Heart left ventricle (tissue), 16 donors: ENCODE results near the gene ROM1. TPM values are rescaled to one million over a fixed set of nuclear protein-coding genes. Genes with fewer than 3 reads are reported as not detected.

Source experiments
- ATAC-seq, 4 donors: fragments of 200-7000 bp; cut with Tn5 transposase; one replicate each; pipeline ENCODE4 v1.9.1; 2020 to 2022; ENCODE audit warnings: moderate library complexity in 4 of 4, mild to moderate bottlenecking in 3 of 4, moderate number of reproducible peaks in 1 of 4
- DNase-seq, 5 donors: peaks; one replicate each; pipeline ENCODE4 v3.0.0-alpha.2; 2020
- H3K27ac ChIP-seq, 12 donors: fragments of 200-600 bp; sonication (generic) in 4 of 12; one replicate each; pipeline versions ENCODE4 v1.5.0 to v1.8.0; 2016 to 2022; ENCODE audit warnings: mild to moderate bottlenecking in 2 of 12
- H3K27me3 ChIP-seq, 9 donors: fragments of 200-600 bp; sonication (generic) in 2 of 9; one replicate each; pipeline versions ENCODE4 v1.5.1 to v1.8.0; 2016 to 2022; ENCODE audit warnings: mild to moderate bottlenecking in 3 of 9
- H3K36me3 ChIP-seq, 9 donors: fragments of 200-600 bp; sonication (generic) in 2 of 9; one replicate each; pipeline versions ENCODE4 v1.5.0 to v1.8.0; 2018 to 2022; ENCODE audit warnings: mild to moderate bottlenecking in 2 of 9
- H3K4me1 ChIP-seq, 12 donors: fragments of 200-600 bp; sonication (generic) in 4 of 12; one replicate each; pipeline versions ENCODE4 v1.5.0 to v1.8.0; 2016 to 2022; ENCODE audit warnings: mild to moderate bottlenecking in 3 of 12
- H3K4me3 ChIP-seq, 12 donors: fragments of 200-600 bp; sonication (generic) in 4 of 12; one replicate each; pipeline versions ENCODE4 v1.5.0 to v1.8.0; 2017 to 2022; ENCODE audit warnings: mild to moderate bottlenecking in 9 of 12, moderate library complexity in 4 of 12
- H3K9me3 ChIP-seq, 12 donors: fragments of 200-600 bp; sonication (generic) in 4 of 12; one replicate each; pipeline versions ENCODE4 v1.5.0 to v1.8.0; 2016 to 2022; ENCODE audit warnings: mild to moderate bottlenecking in 1 of 12
- POLR2A ChIP-seq, 2 donors: fragments of 450-650 bp; IDR thresholded peaks; one replicate each; pipeline ENCODE4 v1.6.1; 2017; ENCODE audit warnings: antibody characterized with exemption in 2 of 2, mild to moderate bottlenecking in 2 of 2, moderate library complexity in 2 of 2
- WGBS, 4 donors: extraction: QIAGEN DNeasy Blood & Tissue Kit in 2 of 4; methylation state at CpG; one replicate each; pipeline versions ENCODE4 v1.1.5 to v1.1.7; 2013 to 2018; 5-methylcytosine and 5-hydroxymethylcytosine counted together
- intact Hi-C, 10 donors: fragments of 100-400 bp; cut with DNase I; formaldehyde crosslinking; loops; one replicate each; pipeline versions ENCODE4 v1.11.1 to v1.14.2; 2022
- polyA plus RNA-seq, 2 donors: library from polyadenylated mRNA; stranded (reverse); fragments of 200-250 nt; gene quantifications; one replicate each; pipeline ENCODE4 v1.2.3, GENCODE V29; 2013
- total RNA-seq, 9 donors: library from RNA; depleted of rRNA in 2 of 9; stranded (reverse); fragments of >200 nt in 2 of 9; fragmentation: NEBNext Ultra II Directional in 3 of 9; extraction: Animal tissue kit (Norgen Biotek cat#: 25700) in 3 of 9; gene quantifications; one replicate each; pipeline versions ENCODE4 v1.1.0 to v1.2.4, GENCODE V29; 2016 to 2023
- TF ChIP-seq, protein P1 (sequence below), 12 donors: fragments of 200-600 bp; sonication (generic) in 4 of 12; IDR thresholded peaks; one replicate each; pipeline versions ENCODE4 v1.5.0 to v1.8.0; 2018 to 2022; ENCODE audit warnings: antibody characterized with exemption in 12 of 12, mild to moderate bottlenecking in 5 of 12
- donor health status: ischemic (EF 13 %, LVEDD 7.1; RV severe dilation, severe dysfunction).
- donor health status: healthy with polysubstance abuse.
- donor health status: DM: no; HTN: yes; CAD: no.
- donor health status: DM: no; HTN: no; CAD: no.
- donor health status: ischemic (EF 25% LVEDD 6.9; RV normal size, moderate dysfunction).
- donor health status: ischemic (EF 25% LVEDD 5.7; RV mildly dilated, moderate dysfunction).
- donor health status: healthy.
- donor health status: DM: yes; HTN: yes; CAD: no.
- donor health status: ischemic (EF 35%, LVEDD 5.7; RV mildly dilated, moderate dysfunction).
- donor health status: nonischemic (EF 11% LVEDD 7.7; RV severe dilation, severe dysfunction).
- donor health status: DM: yes; HTN: yes; CAD: no.
- donor health status: PGD.
- donor health status: ischemic (EF 29% LVEDD 5.4; RV normal size, mild dysfunction).
- donor health status: nonischemic (EF 23%, LVEDD 6.1; RV moderate dilation, normal function).

The ROM1 gene
- total and polyA plus RNA-seq, 11 donors, result 1.5 to 5.8 (median 2.4) TPM

DNA sequence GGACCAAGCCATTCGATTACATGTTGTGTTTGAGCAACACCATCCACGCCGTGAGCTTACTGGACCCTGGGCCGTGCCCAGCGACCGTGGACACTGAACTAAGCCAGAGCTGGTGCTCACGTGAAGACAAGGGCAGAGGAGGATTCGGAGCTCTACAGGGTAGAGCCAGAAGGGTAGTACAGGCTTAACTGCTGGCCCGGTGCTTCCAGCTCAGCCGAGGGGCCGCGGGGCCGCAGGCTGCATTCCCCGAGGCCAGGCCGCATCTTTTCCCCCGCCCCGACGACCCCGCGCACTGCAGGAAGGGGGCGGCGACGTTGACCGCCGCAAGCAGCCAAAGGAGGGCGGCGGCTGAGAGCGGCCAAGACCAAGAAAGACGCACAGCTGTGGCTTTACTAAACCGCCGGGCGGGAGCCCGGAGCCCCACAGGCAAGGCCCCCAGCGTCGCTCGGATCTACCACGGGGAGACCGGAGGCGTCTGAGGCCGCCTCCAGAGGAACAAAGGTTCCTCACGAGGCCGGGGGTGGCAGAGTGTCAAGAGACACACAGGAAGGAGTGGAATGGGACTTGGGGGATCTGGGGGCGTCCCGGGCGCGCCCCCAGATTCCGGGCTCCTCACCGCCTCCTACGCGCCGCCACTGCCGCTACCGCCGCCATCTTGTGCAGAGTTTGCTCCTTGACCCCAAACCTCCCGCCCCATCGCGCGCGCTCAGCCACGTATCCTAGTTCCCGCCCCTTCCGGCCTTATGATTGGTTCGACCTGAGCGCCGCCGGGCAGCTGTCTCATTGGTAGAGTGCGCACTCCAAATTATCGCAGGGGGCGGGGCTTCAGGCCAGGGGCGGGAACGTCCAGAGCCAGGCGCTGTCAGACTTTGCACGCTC is 33.1 kb downstream of the ROM1 start, which contains the start of gene GANAB:
TSS of gene GANAB (minus strand) at position 668 of the 879 bp plus-strand sequence. CDS start at position 654, 14 bp downstream.
- H3K4me1 ChIP-seq, result peaks cover 0 to 34% (median 21%) of the 10 kb centered on the region in 12 donors
- peak within 1 kb of the TSS; percentile 67 to 98 (median 94) for H3K27ac ChIP-seq
- no peaks in the 10 kb centered on the region for H3K9me3 ChIP-seq
- TF ChIP-seq, protein P1, sequence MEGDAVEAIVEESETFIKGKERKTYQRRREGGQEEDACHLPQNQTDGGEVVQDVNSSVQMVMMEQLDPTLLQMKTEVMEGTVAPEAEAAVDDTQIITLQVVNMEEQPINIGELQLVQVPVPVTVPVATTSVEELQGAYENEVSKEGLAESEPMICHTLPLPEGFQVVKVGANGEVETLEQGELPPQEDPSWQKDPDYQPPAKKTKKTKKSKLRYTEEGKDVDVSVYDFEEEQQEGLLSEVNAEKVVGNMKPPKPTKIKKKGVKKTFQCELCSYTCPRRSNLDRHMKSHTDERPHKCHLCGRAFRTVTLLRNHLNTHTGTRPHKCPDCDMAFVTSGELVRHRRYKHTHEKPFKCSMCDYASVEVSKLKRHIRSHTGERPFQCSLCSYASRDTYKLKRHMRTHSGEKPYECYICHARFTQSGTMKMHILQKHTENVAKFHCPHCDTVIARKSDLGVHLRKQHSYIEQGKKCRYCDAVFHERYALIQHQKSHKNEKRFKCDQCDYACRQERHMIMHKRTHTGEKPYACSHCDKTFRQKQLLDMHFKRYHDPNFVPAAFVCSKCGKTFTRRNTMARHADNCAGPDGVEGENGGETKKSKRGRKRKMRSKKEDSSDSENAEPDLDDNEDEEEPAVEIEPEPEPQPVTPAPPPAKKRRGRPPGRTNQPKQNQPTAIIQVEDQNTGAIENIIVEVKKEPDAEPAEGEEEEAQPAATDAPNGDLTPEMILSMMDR (IDR thresholded peaks at IDR 0.05), result peak in 1 of 12 donors; percentile 3
- TF ChIP-seq POLR2A (IDR thresholded peaks at IDR 0.05), result peak in 1 of 2 donors; percentile 64
- WGBS, 4 donors, result 0 to 1% (median 0%) methylated on average over 35 to 73 of the region's 73 CpGs
- H3K27me3 ChIP-seq, result no peaks in the 10 kb centered on the region
- H3K36me3 ChIP-seq, result peaks cover 0 to 54% (median 48%) of the 10 kb centered on the region in 9 donors
- ATAC-seq (peak; percentile 98 to 99 (median 98)), DNase-seq (peak; percentile 99 to 100 (median 99))
- H3K4me3 ChIP-seq, result peak within 1 kb of the TSS; percentile 63 to 100 (median 88)
- intact Hi-C loops, result loop anchor here in 5 of 10 donors (1.0 to 5.0 kb wide), 3 partner anchors 19 to 34 kb away; partner anchors contain the start of genes EML3 (in 3 of the 5), ROM1 (in 3 of the 5), C11orf98 (in 1 of the 5) and CSKMT (in 1 of the 5)

- H3K4me1 ChIP-seq, result peaks cover 0 to 40% (median 28%) of the 10 kb centered on the region in 12 donors
- intact Hi-C loops, result loop anchor here in 5 of 10 donors (1.0 to 5.0 kb wide), 3 partner anchors 18 to 35 kb away; partner anchors contain the start of genes EML3 (in 3 of the 5), ROM1 (in 3 of the 5), C11orf98 (in 1 of the 5) and CSKMT (in 1 of the 5)
- TF ChIP-seq, protein P1 (IDR thresholded peaks at IDR 0.05), result no peak
- no peak for TF ChIP-seq POLR2A (IDR thresholded peaks at IDR 0.05)
- H3K4me3 ChIP-seq, result peak overlapping the region in 9 of 12 donors; percentile 71 to 100 (median 89)
- H3K27ac ChIP-seq, result peak overlapping the region in 6 of 12 donors; percentile 3 to 98 (median 78)
- H3K9me3 ChIP-seq, result no peaks in the 10 kb centered on the region
- DNase-seq (peak in 1 of 5 donors; percentile 56), ATAC-seq (peak; percentile 1 to 4 (median 2))
- no peaks in the 10 kb centered on the region for H3K27me3 ChIP-seq
- H3K36me3 ChIP-seq, result peaks cover 0 to 53% (median 47%) of the 10 kb centered on the region in 9 donors
- WGBS, 4 donors, result 45 to 64% (median 55%) methylated on average over 20 to 32 of the region's 32 CpGs
Observed at GRCh38 chr11:62646825-62647608, 34.0 kb downstream of the ROM1 start.

DNA sequence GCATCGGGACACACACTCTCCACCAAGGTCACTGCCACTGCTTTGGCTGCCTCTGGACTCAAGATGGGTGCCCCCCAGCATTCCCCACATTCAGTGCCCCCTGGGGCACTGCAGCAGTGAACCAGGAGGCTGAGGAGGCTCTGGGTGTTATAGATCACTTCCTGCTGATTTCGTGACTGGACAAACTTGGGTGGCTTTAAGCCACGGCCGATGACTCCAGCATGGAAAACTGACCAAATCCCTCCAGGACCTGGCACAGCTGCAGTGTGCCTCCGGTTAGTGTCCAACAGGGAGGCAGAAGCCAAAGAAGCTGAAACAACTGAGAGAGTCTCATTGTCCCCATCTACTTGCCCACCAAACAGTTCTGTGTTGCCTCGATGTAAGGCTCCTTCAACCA is 34.5 kb downstream of the ROM1 start:
- intact Hi-C loops, result loop anchor here in 4 of 10 donors (2.0 to 5.0 kb wide), 2 partner anchors 17 to 35 kb away; partner anchors contain the start of genes EML3 (in 3 of the 4), ROM1 (in 3 of the 4), C11orf98 (in 1 of the 4) and CSKMT (in 1 of the 4)
- peaks cover 0 to 45% (median 33%) of the 10 kb centered on the region in 12 donors for H3K4me1 ChIP-seq
- no peak for TF ChIP-seq POLR2A (IDR thresholded peaks at IDR 0.05)
- TF ChIP-seq, protein P1 (IDR thresholded peaks at IDR 0.05), result no peak
- ATAC-seq, result no peak
- no peaks in the 10 kb centered on the region for H3K9me3 ChIP-seq
- H3K4me3 ChIP-seq, result no peak overlapping the region
- peaks cover 0 to 47% (median 42%) of the 10 kb centered on the region in 9 donors for H3K36me3 ChIP-seq
- H3K27ac ChIP-seq, result no peak overlapping the region
- 86 to 93% (median 89%) methylated on average over 4 to 6 of the region's 6 CpGs for WGBS, 4 donors
- H3K27me3 ChIP-seq, result no peaks in the 10 kb centered on the region
- DNase-seq, result peak in 1 of 5 donors; percentile 31
